ENCODE measurements around the gene GKN2. TPM values are rescaled to one million over a fixed set of nuclear protein-coding genes. Genes with fewer than 3 reads are reported as not detected.

The GKN2 gene
- total and polyA plus RNA-seq, 9 of the 15 experiments (the other 6 are each of a cell fraction or from before 2014, with no cell fraction given) = not detected

- TF ChIP-seq ZNF398 (CRISPR knock-in tag; IDR thresholded peaks at IDR 0.05) = no peak
- TF ChIP-seq FOSL1 (tag; conservative IDR thresholded peaks at IDR 0.05) = peak; percentile 98
- no peak; the same call in 1 of the 2 replicates for TF ChIP-seq MAFG (tag; conservative IDR thresholded peaks at IDR 0.05)
- no peak for TF ChIP-seq SNRNP70 (optimal IDR thresholded peaks at IDR 0.05; ENCODE audit: low read depth, low read length)
- no peak for TF ChIP-seq E2F4 (CRISPR knock-in tag; IDR thresholded peaks at IDR 0.05; ENCODE audit: low read depth)
- TF ChIP-seq ZNF316 (IDR thresholded peaks at IDR 0.05) = peak; percentile 16; the same call in 1 of the 2 replicates
- no peak for TF ChIP-seq ZNF511 (CRISPR knock-in tag; IDR thresholded peaks at IDR 0.05)
- TF ChIP-seq USF2 (CRISPR knock-in tag; IDR thresholded peaks at IDR 0.05) = no peak
- no peak for TF ChIP-seq FOXO4 (CRISPR knock-in tag; IDR thresholded peaks at IDR 0.05)
- TF ChIP-seq CREM (IDR thresholded peaks at IDR 0.05; ENCODE audit: low read depth) = 0 out of 2 replicates have a peak, but pooled peaks have one; percentile 19
- TF ChIP-seq CEBPG (CRISPR knock-in tag; IDR thresholded peaks at IDR 0.05) = no peak
- TF ChIP-seq CEBPG (tag; conservative IDR thresholded peaks at IDR 0.05 in 1 of 2, IDR thresholded peaks at IDR 0.05 in 1 of 2) = 0 out of 4 replicates have a peak, but pooled peaks of 1 of the 2 experiments have one; percentile 8
- no peak for TF ChIP-seq ZNF79 (CRISPR knock-in tag; IDR thresholded peaks at IDR 0.05; ENCODE audit: low read depth)
- TF ChIP-seq ELF1 (tag; IDR thresholded peaks at IDR 0.05) = no peak
- TF ChIP-seq ZNF395 (CRISPR knock-in tag; IDR thresholded peaks at IDR 0.05) = 0 out of 2 replicates have a peak, but pooled peaks have one; percentile 42
- TF ChIP-seq JUN (IDR thresholded peaks at IDR 0.05; ENCODE audit: borderline replicate concordance, low read depth, low read length) = peak; percentile 53
- TF ChIP-seq JUN (CRISPR knock-in tag; IDR thresholded peaks at IDR 0.05; ENCODE audit: borderline replicate concordance) = no peak
- TF ChIP-seq FOS (IDR thresholded peaks at IDR 0.05; ENCODE audit: extremely low read depth, insufficient read length) = peak; percentile 24
- TF ChIP-seq NFIC (IDR thresholded peaks at IDR 0.05) = no peak
- TF ChIP-seq ZNF584 (CRISPR knock-in tag; IDR thresholded peaks at IDR 0.05; ENCODE audit: low read depth) = 0 out of 2 replicates have a peak, but pooled peaks have one; percentile 32
Measured at GRCh38 chr2:68918497-68918896, 34.2 kb downstream of the GKN2 start (continued).

Measured in K562 (cell line).